Measurements from ENCODE around the gene SNX9.
A peak's percentile ranks its signal among the peaks of the same experiment; 100 is the strongest.

The SNX9 gene

GRCh38 chr6:157975456-157975855, 152.4 kb downstream of the SNX9 start:
- H3K27ac ChIP-seq: peak overlapping the region; percentile 27; the same call in 1 of the 2 replicates
- no peak for TF ChIP-seq CTCF (conservative IDR thresholded peaks at IDR 0.05)

GRCh38 chr6:157976345-157977175, 153.5 kb downstream of the SNX9 start:
- no peak overlapping the region for H3K27ac ChIP-seq
- no peak for TF ChIP-seq CTCF (conservative IDR thresholded peaks at IDR 0.05)

- TF ChIP-seq CTCF (conservative IDR thresholded peaks at IDR 0.05): no peak
- no peak overlapping the region for H3K27ac ChIP-seq
These were observed 154.2 kb downstream of the SNX9 start for GRCh38 chr6:157977176-157977804.

- no peak for TF ChIP-seq CTCF (conservative IDR thresholded peaks at IDR 0.05)
- H3K27ac ChIP-seq: no peak overlapping the region
These were observed 155.2 kb downstream of the SNX9 start for GRCh38 chr6:157978021-157978783.

GRCh38 chr6:157980288-157981131, 157.5 kb downstream of the SNX9 start:
- H3K27ac ChIP-seq: peak overlapping the region; percentile 94
- no peak for TF ChIP-seq CTCF (conservative IDR thresholded peaks at IDR 0.05)

- no peak for TF ChIP-seq CTCF (conservative IDR thresholded peaks at IDR 0.05)
- peak overlapping the region; percentile 94 for H3K27ac ChIP-seq
These were observed 158.0 kb downstream of the SNX9 start for GRCh38 chr6:157981132-157981394.

All from VCaP (cell line).